Gastrocnemius medialis (tissue), 4 donors: ENCODE results near the gene CCDC81. TPM values are rescaled to one million over a fixed set of nuclear protein-coding genes. Genes with fewer than 3 reads are reported as not detected.

Experiments used
- ATAC-seq, 2 donors: fragments of 150-250 bp; one replicate each; pipeline ENCODE4 v1.9.1; 2016
- DNase-seq, 2 donors: peaks; one replicate each; pipeline ENCODE4 v3.0.0-alpha.2; 2019
- H3K27ac ChIP-seq, 4 donors: fragments of 200-600 bp; sonication (generic); 1 replicate in 1 of 4; 2 replicates in 3 of 4; pipeline ENCODE4 v1.5.1; 2016 to 2018; ENCODE audit warnings: mild to moderate bottlenecking in 2 of 4, moderate library complexity in 1 of 4
- H3K27me3 ChIP-seq, 3 donors: fragments of 200-600 bp; sonication (generic) in 2 of 3; 1 replicate in 1 of 3; 2 replicates in 2 of 3; pipeline versions ENCODE4 v1.5.1 to v1.6.0; 2016 to 2019; ENCODE audit warnings: mild to moderate bottlenecking in 1 of 3, moderate library complexity in 1 of 3
- H3K36me3 ChIP-seq, 2 donors: fragments of 200-600 bp; sonication (generic) in 1 of 2; one replicate each; pipeline ENCODE4 v1.5.1; 2017 to 2018
- H3K4me1 ChIP-seq, 2 donors: fragments of 200-600 bp; sonication (generic) in 1 of 2; one replicate each; pipeline ENCODE4 v1.5.1; 2016 to 2017; ENCODE audit warnings: mild to moderate bottlenecking in 2 of 2
- H3K4me3 ChIP-seq, 4 donors: fragments of 200-600 bp; sonication (generic) in 3 of 4; 1 replicate in 1 of 4; 2 replicates in 3 of 4; pipeline ENCODE4 v1.5.1; 2016 to 2019; ENCODE audit warnings: mild to moderate bottlenecking in 2 of 4
- H3K9me3 ChIP-seq, 3 donors: fragments of 200-600 bp; sonication (generic) in 2 of 3; 1 replicate in 1 of 3; 2 replicates in 2 of 3; pipeline ENCODE4 v1.5.1; 2016 to 2019
- POLR2A ChIP-seq, 2 donors: fragments of 450-650 bp; IDR thresholded peaks; one replicate each; pipeline ENCODE4 v1.6.1; 2017; ENCODE audit warnings: antibody characterized with exemption in 2 of 2, mild to moderate bottlenecking in 2 of 2, moderate library complexity in 2 of 2
- in situ Hi-C, 4 donors: fragments of 200-750 bp; cut with MboI; loops; one replicate each; pipeline versions ENCODE4 v1.15.0 to v1.8.0; 2017; ENCODE audit warnings: low sequenced_read_pairs in 4 of 4
- intact Hi-C: fragments of 100-400 bp; cut with DNase I; formaldehyde crosslinking; loops from one replicate; pipeline ENCODE4 v1.15.1; 2023; ENCODE audit warnings: low total_unique reads
- total RNA-seq, 4 donors: library from RNA; depleted of rRNA; stranded (reverse); fragments of >200 nt; gene quantifications; one replicate each; pipeline versions ENCODE4 v1.1.0 to v1.2.3, GENCODE V29; 2016
- TF ChIP-seq, protein P1 (sequence below), 5 experiments: fragments of 450-650 bp in 3 of 5; fragments of 200-600 bp in 2 of 5; sonication (generic) in 2 of 5; IDR thresholded peaks in 4 of 5; conservative IDR thresholded peaks in 1 of 5; 1 replicate in 4 of 5; 2 replicates in 1 of 5; pipeline ENCODE4 v1.5.1; 2016 to 2019; ENCODE audit warnings: antibody characterized with exemption in 5 of 5, mild to moderate bottlenecking in 3 of 5, moderate library complexity in 3 of 5

CCDC81 gene
- total RNA-seq, 4 donors from 2014 or later: 0.22 TPM; not detected in 3

GRCh38 chr11:86449993-86450629 is 75.4 kb downstream of the CCDC81 start:
- ATAC-seq: no peak
- no peak overlapping the region for H3K4me3 ChIP-seq
- DNase-seq: no peak
- peaks cover 0 to 3% of the 10 kb centered on the region in 2 donors for H3K36me3 ChIP-seq
- intact Hi-C loops (no loop called here), in situ Hi-C loops (loop anchor here in 1 of 4 donors (10.0 kb wide), 1 partner anchor 165 kb away; no protein-coding TSS in a partner anchor)
- no peak overlapping the region for H3K27ac ChIP-seq
- H3K27me3 ChIP-seq: no peaks in the 10 kb centered on the region
- no peaks in the 10 kb centered on the region for H3K9me3 ChIP-seq
- no peak for TF ChIP-seq POLR2A (IDR thresholded peaks at IDR 0.05)
- TF ChIP-seq, protein P1, sequence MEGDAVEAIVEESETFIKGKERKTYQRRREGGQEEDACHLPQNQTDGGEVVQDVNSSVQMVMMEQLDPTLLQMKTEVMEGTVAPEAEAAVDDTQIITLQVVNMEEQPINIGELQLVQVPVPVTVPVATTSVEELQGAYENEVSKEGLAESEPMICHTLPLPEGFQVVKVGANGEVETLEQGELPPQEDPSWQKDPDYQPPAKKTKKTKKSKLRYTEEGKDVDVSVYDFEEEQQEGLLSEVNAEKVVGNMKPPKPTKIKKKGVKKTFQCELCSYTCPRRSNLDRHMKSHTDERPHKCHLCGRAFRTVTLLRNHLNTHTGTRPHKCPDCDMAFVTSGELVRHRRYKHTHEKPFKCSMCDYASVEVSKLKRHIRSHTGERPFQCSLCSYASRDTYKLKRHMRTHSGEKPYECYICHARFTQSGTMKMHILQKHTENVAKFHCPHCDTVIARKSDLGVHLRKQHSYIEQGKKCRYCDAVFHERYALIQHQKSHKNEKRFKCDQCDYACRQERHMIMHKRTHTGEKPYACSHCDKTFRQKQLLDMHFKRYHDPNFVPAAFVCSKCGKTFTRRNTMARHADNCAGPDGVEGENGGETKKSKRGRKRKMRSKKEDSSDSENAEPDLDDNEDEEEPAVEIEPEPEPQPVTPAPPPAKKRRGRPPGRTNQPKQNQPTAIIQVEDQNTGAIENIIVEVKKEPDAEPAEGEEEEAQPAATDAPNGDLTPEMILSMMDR (IDR thresholded peaks at IDR 0.05 in 4 of 5, conservative IDR thresholded peaks at IDR 0.05 in 1 of 5): no peak
- H3K4me1 ChIP-seq: no peaks in the 10 kb centered on the region

DNA sequence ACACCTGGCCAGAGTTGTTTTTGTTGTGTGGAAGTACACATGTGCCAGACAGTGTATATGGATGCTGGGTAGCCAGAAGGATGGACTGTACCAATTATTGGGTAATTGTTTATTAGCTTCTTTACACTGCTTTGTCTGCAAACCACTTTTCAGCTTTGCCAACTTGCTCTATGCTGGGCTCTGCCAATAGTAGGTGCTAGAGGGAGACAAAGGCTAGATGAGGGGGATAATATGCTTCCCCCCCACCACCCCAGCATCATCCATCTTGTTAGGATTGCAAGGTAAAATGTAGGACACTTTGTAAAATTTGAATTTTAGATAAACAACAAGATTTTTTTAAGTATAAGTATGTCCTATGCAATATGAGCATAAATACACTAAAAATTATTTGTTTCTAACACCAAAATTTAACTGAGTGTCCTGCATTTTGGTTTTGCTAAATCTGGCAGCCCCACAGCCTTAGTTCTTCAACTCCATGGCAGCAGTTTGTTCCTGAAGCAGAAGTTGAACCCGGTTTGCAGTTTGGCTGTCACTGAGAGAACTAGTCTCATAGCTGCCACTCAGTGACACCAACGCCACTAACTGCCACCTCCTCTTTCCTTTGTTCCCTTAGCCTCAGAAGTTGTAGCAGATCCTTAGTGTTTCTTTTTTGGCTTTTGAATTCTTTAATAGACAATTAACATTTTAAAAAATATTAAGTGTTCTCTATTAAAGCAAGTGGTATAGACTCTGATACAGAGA is 78.8 kb downstream of the CCDC81 start:
- H3K36me3 ChIP-seq: no peaks in the 10 kb centered on the region
- intact Hi-C loops (no loop called here), in situ Hi-C loops (loop anchor here in 1 of 4 donors (10.0 kb wide), 1 partner anchor 161 kb away; no protein-coding TSS in a partner anchor)
- TF ChIP-seq, protein P1 (IDR thresholded peaks at IDR 0.05 in 4 of 5, conservative IDR thresholded peaks at IDR 0.05 in 1 of 5): no peak
- no peak for TF ChIP-seq POLR2A (IDR thresholded peaks at IDR 0.05)
- no peaks in the 10 kb centered on the region for H3K9me3 ChIP-seq
- H3K4me1 ChIP-seq: peaks cover 0 to 7% of the 10 kb centered on the region in 2 donors
- no peak overlapping the region for H3K27ac ChIP-seq
- H3K4me3 ChIP-seq: no peak overlapping the region
- ATAC-seq: no peak
- no peak for DNase-seq
- no peaks in the 10 kb centered on the region for H3K27me3 ChIP-seq

DNA sequence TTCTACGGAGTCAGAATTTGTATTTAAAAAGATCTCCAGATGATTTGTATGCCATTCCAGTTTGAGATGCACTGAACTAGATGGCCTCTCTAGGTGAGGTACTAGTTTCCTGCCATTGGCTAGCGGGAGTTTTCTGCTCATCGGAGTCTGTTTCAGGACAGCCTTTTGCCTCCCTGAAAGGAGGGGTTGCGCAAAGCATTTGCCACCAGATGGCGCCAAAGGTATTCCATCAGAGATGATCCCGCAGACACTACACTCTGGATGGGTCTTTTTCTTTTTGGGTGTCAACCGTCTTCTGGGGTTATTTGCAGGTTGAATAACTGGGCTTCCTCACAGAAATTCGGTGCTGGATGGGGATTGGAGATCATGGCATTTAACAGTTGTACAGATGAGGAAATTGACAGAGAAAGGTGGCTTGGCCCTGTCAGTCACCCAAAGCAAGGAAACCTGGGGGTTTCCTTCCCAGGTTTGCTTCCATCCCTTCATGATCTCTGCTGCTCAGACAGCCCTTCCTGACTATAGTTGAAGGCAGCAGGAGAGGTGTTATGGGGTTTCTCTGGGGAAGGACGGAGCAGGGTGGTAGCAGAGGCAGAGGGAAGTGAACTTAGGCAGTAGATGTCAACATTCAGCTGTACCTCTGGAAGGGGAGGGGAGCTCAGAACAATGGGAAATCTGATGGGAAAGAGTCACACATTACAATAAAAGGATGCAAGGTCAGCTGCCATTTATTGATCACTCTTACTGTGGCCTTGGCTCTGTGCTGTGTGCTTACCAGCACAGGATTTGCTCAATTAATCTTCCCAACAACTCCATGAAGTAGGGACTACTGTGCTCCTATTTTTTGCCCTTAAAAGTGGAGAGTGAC is 81.6 kb downstream of the CCDC81 start:
- peak; percentile 81 to 90 for ATAC-seq
- DNase-seq: peak; percentile 64 to 78
- no peaks in the 10 kb centered on the region for H3K27me3 ChIP-seq
- no peak overlapping the region for H3K4me3 ChIP-seq
- intact Hi-C loops (loop anchor here (1.0 to 2.0 kb wide), 2 partner anchors 152 to 362 kb away; no protein-coding TSS in a partner anchor), in situ Hi-C loops (loop anchor here (5.0 to 10.0 kb wide), 3 partner anchors 151 to 361 kb away; no protein-coding TSS in a partner anchor)
- no peaks in the 10 kb centered on the region for H3K9me3 ChIP-seq
- peak overlapping the region in 1 of 4 donors; percentile 26 for H3K27ac ChIP-seq
- TF ChIP-seq, protein P1 (IDR thresholded peaks at IDR 0.05 in 4 of 5, conservative IDR thresholded peaks at IDR 0.05 in 1 of 5): peak; percentile 81 to 91 (median 85)
- TF ChIP-seq POLR2A (IDR thresholded peaks at IDR 0.05): no peak
- H3K36me3 ChIP-seq: no peaks in the 10 kb centered on the region
- H3K4me1 ChIP-seq: peaks cover 9 to 15% of the 10 kb centered on the region in 2 donors

DNA sequence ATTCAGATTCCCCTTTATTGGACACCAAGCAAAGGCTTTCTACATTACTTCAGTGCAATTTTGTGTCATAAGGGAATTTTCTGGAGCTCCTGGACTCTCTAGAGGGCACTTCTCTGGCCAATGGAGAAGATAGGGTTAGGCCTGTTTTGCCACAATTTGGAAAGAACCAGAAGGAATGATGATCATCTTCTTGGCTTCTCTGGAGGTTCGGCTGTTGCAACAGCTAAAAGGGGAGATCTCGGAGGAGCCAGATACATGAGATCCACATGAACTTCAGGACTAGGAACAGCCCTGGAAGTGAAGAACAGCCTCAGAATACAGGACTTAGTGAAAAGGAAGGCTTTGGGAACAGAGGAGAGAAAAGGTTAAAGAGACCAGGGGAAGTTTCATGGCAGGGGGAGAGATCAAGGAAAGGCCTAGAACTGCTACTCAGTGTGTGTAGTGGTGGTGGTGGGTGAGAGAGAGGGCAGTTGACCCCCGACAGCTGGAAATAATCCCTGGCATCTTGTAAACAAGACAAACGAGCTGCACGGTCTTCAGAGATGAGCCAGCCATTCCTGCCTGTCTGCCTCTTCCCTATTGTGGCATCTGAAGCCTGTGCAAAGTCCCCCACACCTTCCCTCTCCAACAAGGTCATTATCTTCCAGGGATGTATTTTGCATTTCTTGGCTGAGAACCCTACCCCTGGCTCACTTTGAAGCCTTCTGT is 83.8 kb downstream of the CCDC81 start:
- no peaks in the 10 kb centered on the region for H3K36me3 ChIP-seq
- intact Hi-C loops: loop anchor here (1.0 kb wide), 1 partner anchor 461 kb away; no protein-coding TSS in a partner anchor
- in situ Hi-C loops: loop anchor here (5.0 to 10.0 kb wide), 3 partner anchors 149 to 359 kb away; no protein-coding TSS in a partner anchor
- peak overlapping the region in 2 of 4 donors; percentile 22 to 43 for H3K27ac ChIP-seq
- TF ChIP-seq POLR2A (IDR thresholded peaks at IDR 0.05): no peak
- TF ChIP-seq, protein P1 (IDR thresholded peaks at IDR 0.05 in 4 of 5, conservative IDR thresholded peaks at IDR 0.05 in 1 of 5): no peak
- ATAC-seq (peak in 1 of 2 donors; percentile 28), DNase-seq (peak in 1 of 2 donors; percentile 37)
- H3K27me3 ChIP-seq: no peaks in the 10 kb centered on the region
- H3K9me3 ChIP-seq: no peaks in the 10 kb centered on the region
- H3K4me1 ChIP-seq: peaks cover 11 to 15% of the 10 kb centered on the region in 2 donors
- no peak overlapping the region for H3K4me3 ChIP-seq
